Stimulated activated CD4-positive, alpha-beta T cell treated with anti-CD3 and anti-CD28 coated beads, TNF-alpha, amount 100 ng/mL, for 48 hours (primary cell): Measurements from ENCODE around the gene RFC5.
"Not testable (repeated sequence)": the region's sequence is repeated elsewhere in the genome, so short reads cannot be mapped to it uniquely, and the experiment has no call there.

ENCODE experiments used
- DNase-seq, 3 donors: peaks; one replicate each; pipeline ENCODE4 v3.0.0-alpha.2; 2020; ENCODE audit warnings: low read depth in 3 of 3

The RFC5 gene

DNA sequence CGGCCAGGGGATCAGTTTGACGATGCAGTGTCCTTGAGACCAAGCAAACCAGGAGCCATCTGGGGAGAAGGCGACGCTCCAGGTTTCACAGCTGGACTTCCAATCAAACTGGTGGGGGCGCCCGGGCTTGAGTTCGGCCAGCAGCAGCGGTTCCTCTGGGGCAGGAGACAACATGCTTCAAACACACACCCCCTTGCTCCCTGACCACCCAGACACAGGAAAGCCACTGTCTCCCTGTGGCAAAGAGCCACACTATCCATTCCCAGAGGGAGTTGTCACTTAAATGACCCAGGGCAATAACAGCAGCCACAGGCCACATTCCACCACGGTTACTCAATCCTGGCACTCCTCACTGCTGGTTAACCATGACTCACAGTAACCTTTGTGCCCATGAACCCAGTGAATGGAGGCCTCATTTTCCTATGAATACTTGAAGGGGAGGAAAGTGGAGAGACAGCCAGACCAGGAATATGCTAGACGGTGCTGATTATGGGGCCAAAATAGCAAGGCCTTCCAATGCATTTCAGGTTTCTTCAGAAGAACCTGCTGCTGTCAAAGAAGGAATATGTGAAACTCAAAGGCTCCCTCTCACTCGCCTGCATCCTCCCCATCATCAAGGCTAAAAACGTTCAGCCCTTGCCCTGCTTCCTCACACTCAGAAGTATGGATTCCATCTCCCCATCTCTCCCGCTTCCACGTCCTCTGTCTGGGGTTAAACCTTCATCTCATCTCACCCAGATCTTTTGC, 36.0 kb downstream of the RFC5 start:
- no peak for DNase-seq

DNA sequence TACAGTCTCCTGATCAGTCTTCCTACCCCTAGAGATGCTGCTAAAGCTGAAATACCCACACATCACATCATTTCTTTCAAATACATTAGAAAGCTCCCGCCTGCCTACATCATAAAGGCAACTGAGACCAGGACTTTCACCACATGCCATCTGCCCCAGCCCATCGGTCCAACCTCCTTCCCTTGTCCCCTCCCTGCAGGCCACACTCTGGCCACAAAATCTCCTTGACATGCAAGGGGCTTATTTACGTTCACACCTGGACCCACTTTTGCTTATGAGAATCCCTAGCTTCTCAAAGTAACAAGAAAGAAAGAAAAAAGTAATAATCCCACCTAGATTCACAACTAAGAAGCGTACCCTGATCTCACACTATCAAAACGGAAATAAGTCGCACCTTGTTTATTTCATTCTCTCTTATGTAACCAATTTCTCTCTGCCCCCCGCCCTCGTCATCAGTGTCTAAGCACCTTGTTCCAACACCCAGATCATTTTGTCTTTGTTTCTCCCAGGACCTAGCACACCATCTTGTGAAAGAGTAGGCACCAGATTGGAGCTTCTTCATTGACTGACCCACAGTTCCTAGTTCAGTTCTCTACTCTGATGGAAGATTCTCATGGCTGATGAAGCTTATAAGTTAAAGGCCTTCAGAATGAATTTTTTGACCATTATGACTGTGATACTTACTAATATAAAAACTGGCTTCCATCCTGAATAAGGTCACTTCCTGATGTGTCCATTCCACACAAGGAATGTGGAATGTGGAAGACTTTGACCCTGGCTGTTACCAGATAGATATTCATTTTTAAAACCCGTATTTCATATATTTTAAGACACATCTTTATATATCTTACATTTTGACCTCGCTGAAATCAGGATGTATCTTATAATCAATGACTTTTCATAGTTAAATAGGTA, 36.8 kb downstream of the RFC5 start:
- DNase-seq = no peak

DNA sequence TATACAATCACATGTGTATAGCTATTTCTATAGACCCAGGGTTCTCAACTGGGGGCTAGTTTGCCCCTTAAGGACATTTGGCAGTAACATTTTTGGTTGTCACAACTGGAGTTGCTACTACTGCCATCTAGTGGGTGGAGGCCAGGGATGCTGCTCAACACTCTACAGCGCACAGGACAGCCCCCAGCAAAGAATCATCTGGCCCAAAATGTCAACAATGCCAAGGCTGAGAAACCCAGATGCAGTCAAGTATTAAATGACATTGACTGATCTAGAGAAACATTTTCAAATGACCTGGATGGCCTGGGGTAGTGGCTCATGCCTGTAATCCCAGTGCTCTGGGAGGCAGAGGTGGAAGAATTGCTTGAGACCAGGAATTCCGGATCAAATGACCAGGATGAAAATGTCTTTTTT, 38.6 kb downstream of the RFC5 start:
- DNase-seq = peak in 2 of 3 donors; percentile 59 to 70

DNA sequence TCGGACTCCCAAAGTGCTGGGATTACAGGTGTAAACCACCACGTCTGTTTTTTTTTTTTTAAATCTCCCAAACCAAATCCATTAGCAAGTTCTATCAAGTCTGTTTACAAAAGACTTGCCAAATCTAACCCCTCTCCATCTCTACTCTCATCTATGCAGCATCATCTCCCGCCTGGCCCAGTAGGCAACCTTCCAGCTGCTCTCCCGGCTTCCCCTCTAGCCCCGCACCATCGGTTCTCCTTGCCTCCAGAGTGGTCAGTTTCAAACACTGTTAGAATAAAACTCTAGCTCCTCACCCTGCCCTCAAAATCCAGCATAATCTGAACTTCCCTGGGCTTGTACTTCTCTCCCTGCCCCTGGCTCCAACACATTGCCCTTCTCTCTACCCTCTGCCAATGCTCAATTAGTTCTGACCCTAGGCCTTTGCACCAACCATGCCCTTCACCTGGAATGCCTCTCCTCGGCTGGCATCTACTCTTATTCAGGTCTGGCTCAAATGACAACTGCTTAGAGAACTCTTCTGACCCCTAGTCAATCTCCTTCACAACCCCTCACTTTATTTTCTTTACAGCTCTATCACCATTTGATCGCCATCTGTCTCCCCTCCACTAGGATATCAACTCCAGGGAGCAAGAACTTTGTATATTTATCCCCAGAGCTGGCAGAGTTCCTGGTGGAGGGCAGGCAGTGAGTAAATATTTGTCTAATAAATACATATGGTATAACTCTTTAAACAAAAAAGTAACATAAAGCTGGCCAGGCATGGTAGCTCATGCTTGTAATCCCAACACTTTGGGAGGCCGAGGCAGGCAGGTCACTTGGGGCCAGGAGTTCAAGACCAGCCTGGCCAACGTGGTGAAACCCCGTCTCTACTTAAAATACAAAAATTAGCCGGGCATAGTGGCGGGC, 39.6 kb downstream of the RFC5 start:
- no peak for DNase-seq

DNA sequence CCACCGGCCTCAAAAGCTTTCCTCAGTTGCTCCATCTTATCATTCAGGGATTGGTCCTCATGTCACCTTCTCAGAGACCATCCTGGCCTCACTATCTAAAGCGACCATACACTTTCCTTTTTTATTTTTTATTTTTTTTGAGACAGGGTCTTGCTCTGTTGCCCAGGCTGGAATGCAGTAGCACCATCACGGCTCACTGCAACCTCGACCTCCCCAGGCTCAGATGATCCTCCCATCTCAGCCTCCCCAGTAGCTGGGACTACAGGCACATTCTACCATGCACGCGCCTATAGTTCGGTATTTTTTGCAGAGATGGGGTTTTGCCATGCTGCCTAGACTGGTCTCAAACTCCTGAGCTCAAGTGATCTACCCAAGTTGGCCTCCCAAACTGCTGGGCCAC, 41.7 kb downstream of the RFC5 start:
- DNase-seq = no peak

DNA sequence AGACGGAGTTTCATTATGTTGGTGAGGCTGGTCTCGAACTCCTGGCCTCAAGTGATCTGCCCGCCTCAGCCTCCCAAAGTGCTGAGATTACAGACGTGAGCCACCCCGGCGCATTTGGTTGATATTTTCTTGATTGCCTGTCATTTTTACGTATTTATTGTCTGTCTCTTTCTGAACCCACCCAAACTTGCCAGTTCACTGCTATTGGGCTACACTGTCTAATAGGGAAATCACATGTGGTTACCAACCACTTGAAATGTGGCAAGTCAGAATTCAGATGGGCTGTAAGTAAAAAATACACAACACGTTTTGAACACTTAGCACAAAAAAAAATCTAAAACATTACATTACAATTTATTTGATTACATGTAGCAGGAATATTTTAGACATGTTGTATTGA, 42.4 kb downstream of the RFC5 start:
- no peak for DNase-seq

DNA sequence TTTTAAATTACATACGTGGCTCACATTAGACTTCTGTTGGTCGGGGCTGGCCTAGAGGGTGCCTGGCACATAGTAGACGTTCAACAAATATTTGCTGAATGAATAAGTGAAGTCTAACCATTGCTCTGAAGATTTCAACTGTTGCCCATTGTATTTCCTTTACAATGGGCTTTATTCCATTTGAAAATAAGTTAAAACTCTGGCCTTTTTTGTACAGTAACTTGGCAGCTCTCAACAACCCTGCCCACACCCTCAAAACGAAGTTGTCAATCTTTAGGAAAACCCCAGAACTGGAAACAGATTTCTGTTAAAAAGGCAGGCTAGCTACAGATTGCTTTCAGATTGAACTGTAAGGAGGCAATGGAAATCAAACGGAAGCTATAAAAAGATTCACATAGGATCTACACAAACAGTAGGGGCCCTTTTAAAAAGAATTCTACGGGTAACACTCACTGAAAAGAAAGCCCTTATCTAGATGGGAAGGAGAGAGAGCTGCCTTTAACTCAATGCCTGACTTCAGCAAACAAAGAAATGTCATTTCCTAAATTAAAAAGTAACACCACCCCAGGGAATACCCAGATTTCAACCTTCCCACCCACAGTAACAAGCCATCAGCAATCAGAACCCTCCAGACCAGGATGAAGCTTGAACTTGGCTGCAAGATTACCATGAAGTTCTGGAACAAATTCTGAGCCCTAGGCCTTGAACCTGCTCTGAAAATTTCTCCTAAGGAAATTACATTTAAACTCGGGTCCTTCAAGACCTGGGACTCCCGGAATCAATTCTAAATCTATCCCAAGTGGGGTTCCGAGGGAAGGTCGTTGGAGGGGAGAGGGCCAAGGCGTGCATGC, 43.1 kb downstream of the RFC5 start:
- no peak for DNase-seq

DNA sequence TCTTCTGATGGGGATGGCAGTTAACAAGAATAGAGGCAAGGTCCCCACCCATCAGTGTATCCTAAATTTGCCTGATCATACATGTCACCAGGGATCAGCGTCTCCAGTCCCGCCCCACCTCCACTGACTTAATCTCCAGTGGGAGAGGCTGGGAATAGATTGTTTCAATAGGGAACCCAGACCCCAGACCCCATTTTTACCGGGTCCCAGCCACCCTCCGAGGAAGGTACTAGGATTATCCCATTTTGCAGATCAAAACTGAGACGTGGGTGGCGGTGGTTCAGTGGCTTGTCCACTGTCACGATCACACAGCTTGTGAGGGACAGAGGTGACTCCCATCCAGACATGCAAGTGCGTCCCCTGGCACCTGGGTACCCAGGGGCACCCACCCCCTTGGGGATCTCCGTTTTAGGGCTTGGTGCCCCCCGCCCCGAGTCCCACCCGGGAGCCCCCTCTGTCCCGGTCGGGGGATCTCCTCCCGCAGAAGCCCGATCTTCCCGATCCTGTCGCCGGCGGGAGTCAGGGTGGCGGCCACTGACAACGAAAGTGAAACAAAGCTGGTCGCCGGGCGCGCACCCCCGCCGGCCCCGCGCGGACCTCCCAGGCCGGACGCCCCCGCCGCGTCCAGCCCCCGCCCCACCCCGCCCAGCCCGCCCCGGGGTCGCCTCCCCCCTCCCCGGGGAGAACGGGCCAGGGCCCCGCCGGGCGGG, 44.0 kb downstream of the RFC5 start:
- no peak for DNase-seq

DNA sequence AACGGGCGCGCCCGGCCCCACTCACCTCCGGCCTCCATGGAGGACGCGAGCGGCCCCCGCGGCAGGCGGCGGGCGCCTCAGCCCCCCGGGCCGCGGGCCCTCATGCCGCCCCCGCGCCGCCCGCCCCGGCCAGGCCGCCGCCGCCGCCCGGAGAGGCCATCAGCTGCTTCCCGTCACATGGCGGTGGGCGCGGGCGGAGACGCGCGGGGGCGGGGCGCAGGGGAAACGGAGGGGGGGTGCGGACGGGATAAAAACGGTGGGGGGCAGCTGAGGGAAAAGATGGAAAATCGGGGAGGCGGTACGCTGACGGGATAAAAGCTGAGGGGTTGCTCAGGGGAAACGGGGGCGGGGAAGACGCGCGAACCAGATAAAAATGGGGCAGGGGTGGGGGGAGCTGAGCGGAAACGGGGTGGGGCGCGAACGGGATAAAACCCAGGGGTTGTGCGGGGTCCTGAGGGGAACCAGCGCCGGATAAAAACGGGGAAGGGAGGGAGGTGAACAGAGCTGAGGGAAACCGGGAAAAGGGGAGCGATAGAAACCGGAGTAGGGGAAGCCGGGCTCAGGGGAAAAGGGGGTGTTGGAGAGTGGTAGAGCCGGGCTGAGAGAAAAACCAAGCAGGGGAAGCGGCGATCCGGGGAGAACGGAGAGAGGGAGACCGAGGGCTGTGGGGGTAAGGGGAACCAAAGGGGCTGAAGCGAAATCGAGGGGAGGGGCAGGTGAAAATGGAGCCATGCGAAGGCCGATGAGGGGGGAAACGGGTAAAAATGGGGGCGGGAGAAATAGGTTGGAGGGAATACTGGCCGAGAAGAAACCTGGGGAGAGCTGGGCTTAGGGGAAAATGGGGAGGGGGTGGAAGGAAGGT, 44.7 kb downstream of the RFC5 start, which contains the start of gene WSB2:
WSB2 (minus strand) TSS at position 169 of the 862 bp plus-strand sequence; CDS start at position 38, 131 bp downstream.
- peak in 1 of 3 donors; percentile 48 for DNase-seq

DNA sequence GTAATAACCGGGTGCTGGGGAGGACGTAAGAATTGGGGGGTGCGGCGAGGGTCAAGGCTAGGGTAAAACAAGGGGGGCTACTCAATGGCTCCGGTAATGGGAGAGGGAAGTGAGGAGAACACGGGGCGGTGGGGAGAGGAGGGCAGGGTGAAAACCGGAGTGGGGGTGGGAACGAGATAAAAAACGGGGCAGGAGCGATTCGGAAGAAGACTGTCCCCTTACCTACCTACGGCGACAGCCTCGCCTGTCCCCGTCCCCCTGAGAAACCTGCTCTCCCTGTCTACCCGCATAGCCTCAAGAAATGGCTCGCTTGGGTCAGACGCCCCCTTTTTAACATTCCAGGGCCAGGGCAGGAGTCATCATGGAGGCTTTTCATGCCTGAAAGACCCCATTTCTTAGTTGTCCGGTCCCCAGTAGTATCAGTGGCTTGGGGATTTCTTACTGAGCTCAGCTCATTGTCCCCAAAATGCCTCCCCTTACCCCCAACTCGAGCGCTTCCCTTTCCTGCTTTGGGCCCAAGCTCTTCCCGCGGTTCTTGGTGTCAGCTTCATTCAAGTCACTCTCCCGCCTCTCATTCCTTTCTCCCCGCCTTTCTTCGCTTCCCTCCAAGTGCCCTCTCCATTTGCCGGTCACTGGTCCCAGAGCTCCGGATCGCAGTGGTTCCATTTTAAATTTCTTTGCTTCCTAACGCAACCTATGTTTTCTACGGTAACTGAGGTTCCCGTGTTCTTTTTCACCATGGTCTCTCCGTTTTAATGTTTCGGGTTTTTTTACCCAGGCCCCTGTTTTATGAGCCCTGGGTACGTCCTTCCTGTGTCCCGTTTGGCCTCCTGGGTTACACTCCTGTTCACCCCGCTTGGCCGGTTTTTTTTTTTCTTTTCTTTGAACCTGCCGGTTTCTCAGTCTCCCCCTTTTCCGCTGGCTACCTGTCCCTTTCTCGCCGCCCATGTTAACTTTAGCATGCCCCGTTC, 45.7 kb downstream of the RFC5 start:
- DNase-seq = no peak

DNA sequence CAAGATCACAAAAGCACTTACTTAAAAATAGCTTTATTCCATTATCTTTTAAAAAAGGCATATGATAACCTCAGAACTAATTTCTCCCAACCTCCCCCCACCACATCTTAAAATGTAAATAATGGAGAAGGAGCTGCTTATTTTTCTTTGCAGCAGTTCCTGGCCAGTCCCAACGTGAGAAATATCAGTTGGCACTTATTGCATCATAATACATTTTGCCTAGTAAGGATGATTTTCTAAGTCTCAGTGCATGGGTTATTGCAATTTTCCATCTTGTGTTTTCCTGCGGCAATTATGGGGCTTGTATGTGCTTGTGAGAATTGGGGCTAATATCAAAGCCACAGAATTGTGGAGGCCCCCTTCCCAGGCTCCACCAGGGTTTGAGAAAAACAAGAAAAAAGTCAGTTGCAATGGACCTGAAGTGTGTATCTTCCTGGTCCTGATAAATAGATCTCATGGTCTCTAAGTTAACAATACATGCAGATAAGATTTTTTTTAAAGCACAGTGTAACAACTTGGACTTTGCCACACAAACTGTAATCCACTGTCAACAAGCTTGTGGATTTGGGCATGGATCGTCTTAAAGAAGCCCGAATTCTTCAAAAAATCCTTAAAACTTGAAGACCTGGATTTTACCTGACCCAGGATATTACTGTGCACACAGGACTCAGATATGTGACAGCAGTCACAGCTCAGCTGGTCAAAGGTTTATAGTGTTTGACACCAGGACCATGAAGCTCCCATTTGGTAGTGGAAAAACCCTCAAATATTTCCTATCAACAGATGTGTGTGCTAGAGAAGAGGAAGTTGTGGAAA, 47.3 kb downstream of the RFC5 start:
- DNase-seq = no peak

DNA sequence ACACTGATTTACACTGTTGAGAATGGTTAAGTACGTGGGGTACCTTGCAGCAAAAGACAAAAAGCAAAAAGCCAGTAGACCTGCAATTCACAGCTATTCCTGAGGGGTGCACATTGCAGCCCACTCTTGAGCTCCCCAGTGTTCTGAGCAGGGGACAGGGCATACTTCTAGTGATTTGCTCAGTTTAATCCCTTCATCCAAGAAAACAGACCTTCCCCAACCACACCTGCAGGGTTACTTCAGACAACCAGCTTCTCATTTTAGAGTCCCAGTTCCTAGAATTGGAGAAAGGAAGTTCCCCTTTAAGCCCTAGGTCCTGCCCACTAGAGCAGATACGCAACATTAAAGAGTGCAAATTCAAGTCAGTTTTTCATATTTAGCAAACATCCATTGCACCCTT, 48.1 kb downstream of the RFC5 start:
- no peak for DNase-seq

DNA sequence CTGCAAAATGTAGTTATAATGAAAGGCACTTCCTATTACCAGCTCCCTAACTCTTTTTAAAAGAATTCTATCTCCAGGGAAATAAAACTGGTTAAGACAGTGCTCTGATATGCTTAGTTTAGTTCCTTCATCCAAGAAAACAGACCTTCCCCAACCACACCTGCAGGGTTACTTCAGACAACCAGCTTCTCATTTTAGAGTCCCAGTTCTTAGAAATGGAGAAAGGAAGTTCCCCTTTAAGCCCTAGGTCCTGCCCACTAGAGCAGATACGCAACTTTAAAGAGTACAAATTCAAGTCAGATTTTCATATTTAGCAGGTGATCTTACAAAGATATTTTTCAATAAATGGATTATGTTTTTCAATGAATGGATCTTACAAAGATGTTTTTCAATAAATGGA, 48.9 kb downstream of the RFC5 start:
- no peak for DNase-seq

DNA sequence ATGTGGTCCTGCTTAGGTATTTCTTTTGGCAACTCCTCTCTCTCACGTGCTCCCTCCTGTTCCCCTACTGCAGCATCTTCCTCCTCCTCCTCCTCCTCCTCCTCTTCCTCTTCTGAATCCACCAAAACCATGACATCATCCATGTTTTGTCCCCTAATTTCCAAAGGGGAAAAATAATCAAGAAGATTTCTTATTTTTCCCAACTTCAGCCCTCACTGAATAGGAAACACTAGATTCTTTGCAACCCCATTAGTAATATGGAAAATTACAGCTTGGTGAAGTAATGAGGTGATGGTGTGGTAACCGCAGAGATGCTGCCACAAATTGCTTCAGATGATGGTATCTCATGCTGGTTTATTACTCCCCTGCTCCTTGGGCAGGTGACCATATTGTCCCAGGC, 51.9 kb downstream of the RFC5 start:
- no peak for DNase-seq

DNA sequence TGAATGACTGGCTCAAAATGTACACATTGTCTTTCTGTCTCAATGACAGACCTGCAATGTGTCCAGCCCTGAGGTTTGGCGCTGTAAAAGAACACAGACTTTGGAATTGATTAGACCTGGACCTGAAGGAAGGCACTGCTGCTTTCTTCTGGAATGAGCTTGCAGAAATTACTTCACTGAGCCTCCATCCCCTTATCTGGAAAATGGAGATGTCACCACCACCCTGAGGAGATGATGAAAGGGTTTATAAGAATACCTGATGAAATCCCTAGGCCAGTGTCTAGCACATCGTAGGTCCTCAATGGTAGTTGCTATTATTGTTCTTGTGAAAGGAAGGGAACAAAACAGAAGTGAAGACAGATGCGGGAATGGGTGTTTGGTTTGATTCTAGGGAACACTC, 54.1 kb downstream of the RFC5 start:
- DNase-seq = no peak

DNA sequence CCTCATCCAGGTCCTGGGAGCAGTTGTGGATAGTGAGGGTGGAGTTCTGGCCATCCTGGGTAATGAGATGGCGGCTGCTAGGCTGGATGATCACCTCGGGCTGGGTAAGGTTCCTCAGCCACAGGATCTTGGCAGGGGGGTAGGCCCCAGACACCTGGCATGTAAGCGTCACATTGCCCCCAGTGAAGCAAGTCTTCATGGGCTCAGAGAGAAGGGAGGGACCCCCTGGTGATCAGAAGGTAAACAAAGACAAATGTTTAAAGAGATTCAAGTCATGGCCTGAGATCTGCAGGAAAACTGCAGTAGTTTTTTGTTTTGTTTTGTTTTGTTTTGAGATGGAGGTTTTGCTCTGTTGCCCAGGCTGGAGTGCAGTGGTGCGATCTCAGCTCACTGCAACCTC, 57.3 kb downstream of the RFC5 start:
- DNase-seq = no peak

DNA sequence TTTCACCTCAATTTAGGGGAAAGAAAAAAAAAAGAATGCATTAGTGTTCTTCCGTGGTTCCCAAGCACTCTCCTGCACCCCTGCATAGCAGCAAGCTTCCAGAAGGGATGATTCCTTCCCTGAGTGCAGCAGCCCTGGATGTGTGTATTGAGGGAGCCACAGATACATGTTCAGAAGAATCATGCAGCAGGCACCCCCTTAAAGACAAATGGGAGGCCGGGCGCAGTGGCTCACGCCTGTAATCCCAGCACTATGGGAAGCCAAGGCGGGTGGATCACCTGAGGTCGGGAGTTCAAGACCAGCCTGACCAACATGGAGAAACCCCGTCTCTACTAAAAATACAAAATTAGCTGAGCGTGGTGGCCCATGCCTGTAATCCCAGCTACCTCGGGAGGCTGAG, 65.0 kb downstream of the RFC5 start:
- DNase-seq = not testable (repeated sequence)
